ENCODE data around the gene HTR3E. TPM values are rescaled to one million over a fixed set of nuclear protein-coding genes. Genes with fewer than 3 reads are reported as not detected.

The HTR3E gene
- total and polyA plus RNA-seq, 2 of the 13 experiments (the other 11 are each of a cell fraction or from before 2014, with no cell fraction given), result not detected

GRCh38 chr3:184099806-184100686, 3.2 kb downstream of the HTR3E start (continued):
- TF ChIP-seq CHD4 (IDR thresholded peaks at IDR 0.05; ENCODE audit: borderline replicate concordance, low read length) (no peak), RBFOX2 (IDR thresholded peaks at IDR 0.05; ENCODE audit: low read depth, low read length) (no peak), PRDM10 (CRISPR knock-in tag; IDR thresholded peaks at IDR 0.05; ENCODE audit: low read depth) (no peak), SMYD3 (CRISPR knock-in tag; IDR thresholded peaks at IDR 0.05) (no peak), TBL1XR1 (IDR thresholded peaks at IDR 0.05; ENCODE audit: borderline replicate concordance, low read length, partially characterized antibody) (no peak), STAG1 (CRISPR knock-in tag; IDR thresholded peaks at IDR 0.05) (no peak), NFKB2 (CRISPR knock-in tag; IDR thresholded peaks at IDR 0.05; ENCODE audit: borderline replicate concordance) (no peak), ZNF281 (CRISPR knock-in tag; IDR thresholded peaks at IDR 0.05; ENCODE audit: borderline replicate concordance) (no peak)

Data from HepG2 (cell line).